WERI-Rb-1 (cell line): Measurements from ENCODE around the gene EFEMP1.
"Not testable (repeated sequence)": the region's sequence is repeated elsewhere in the genome, so short reads cannot be mapped to it uniquely, and the experiment has no call there.

Experiments
- DNase-seq: peaks from one replicate; pipeline ENCODE4 v3.0.0-alpha.2; 2020
- H3K27ac ChIP-seq: fragments of 250-450 bp; sonication (Bioruptor Pico); 2 replicates; pipeline ENCODE4 v1.5.1; 2020; ENCODE audit warnings: mild to moderate bottlenecking, moderate library complexity
- H3K27me3 ChIP-seq: fragments of 250-450 bp; sonication (Bioruptor Pico); 2 replicates; pipeline ENCODE4 v1.5.1; 2021; ENCODE audit warnings: mild to moderate bottlenecking, low read depth, moderate library complexity; ENCODE audit not compliant: insufficient read depth, severe bottlenecking
- H3K36me3 ChIP-seq: fragments of 250-450 bp; sonication (Bioruptor Pico); 2 replicates; pipeline ENCODE4 v1.5.1; 2020; ENCODE audit warnings: mild to moderate bottlenecking, moderate library complexity
- H3K4me3 ChIP-seq: 2 replicates; pipeline ENCODE4 v1.5.1; 2011; ENCODE audit warnings: low read depth, mild to moderate bottlenecking, control low read depth, low read length
- H3K9me3 ChIP-seq: fragments of 250-450 bp; sonication (Bioruptor Pico); 2 replicates; pipeline ENCODE4 v1.5.1; 2021; ENCODE audit warnings: mild to moderate bottlenecking, moderate library complexity; ENCODE audit not compliant: severe bottlenecking
- CTCF ChIP-seq: IDR thresholded peaks from 2 replicates; pipeline ENCODE4 v1.5.1; 2011; ENCODE audit warnings: low read depth, mild to moderate bottlenecking, control low read depth, inconsistent platforms, low read length

The EFEMP1 gene

GRCh38 chr2:55838653-55839052 is 84.9 kb downstream of the EFEMP1 start:
- Histone ChIP-seq H3K27me3 (no peaks in the 10 kb centered on the region), H3K27ac (no peak overlapping the region), H3K9me3 (no peaks in the 10 kb centered on the region), H3K4me3 (no peak overlapping the region), H3K36me3 (no peaks in the 10 kb centered on the region)
- DNase-seq = no peak
- no peak for TF ChIP-seq CTCF

DNA sequence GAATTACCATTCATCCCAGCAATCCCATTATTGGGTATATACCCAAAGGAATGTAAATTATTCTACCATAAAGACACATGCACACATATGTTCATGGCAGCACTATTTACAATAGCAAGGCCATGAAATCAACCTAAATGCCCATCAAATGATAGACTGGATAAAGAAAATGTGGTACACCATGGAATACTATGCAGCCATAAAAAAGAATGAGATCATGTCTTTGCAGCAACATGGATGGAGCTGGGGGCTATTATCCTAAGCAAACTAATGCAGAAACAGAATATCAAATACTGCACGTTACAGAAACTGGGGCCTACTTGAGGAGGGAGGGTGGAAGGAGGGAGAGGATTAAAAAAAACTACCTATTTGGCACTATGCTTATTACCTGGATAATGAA is 85.5 kb downstream of the EFEMP1 start:
- H3K27me3 ChIP-seq, H3K4me3 ChIP-seq, H3K9me3 ChIP-seq, DNase-seq, H3K27ac ChIP-seq, H3K36me3 ChIP-seq: not testable (repeated sequence)

DNA sequence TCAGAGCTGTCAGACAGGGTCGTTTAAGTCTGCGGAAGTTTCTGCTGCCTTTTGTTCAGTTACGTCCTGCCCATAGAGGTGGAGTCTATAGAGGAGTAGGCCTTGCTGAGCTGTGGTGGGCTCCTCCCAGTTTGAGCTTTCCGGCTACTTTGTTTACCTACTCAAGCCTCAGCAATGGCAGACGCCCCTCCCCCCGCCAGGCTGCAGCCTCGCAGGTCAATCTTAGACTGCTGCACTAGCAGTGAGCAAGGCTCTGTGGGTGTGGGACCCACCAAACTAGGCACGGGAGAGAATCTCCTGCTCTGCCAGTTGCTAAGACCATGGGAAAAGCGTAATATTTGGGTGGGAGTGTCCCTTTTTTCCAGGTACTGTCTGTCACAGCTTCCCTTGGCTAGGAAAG is 86.5 kb downstream of the EFEMP1 start:
- no peak for TF ChIP-seq CTCF

GRCh38 chr2:55831671-55832410 is 91.7 kb downstream of the EFEMP1 start:
- H3K27ac ChIP-seq, H3K36me3 ChIP-seq, H3K9me3 ChIP-seq, H3K4me3 ChIP-seq, DNase-seq, H3K27me3 ChIP-seq: not testable (repeated sequence)

More for the DNA sequence above, 86.5 kb downstream of the EFEMP1 start:
- no peaks in the 10 kb centered on the region for H3K9me3 ChIP-seq
- no peaks in the 10 kb centered on the region for H3K27me3 ChIP-seq
- no peak overlapping the region for H3K27ac ChIP-seq
- no peak overlapping the region for H3K4me3 ChIP-seq
- no peak for DNase-seq
- no peaks in the 10 kb centered on the region for H3K36me3 ChIP-seq

DNA sequence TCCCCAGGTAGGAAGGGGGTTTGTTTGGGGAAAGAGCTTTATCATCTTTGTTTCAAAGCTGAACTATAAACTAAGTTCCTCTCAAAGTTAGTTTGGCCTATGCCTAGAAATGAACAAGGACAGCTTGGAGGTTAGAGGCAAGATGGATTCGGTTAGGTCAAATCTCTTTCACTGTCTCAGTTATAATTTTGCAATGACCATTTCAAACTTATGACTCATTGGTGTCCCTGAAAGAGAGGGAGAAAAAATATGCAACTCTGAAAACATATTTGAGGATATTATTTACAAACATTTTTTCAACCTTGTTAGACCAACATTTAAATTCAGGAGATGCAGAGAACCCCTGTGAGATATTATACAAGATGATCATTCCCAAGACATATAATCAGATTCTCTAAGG is 95.7 kb downstream of the EFEMP1 start:
- Histone ChIP-seq H3K9me3 (no peaks in the 10 kb centered on the region), H3K27ac (no peak overlapping the region), H3K36me3 (no peaks in the 10 kb centered on the region), H3K27me3 (no peaks in the 10 kb centered on the region), H3K4me3 (no peak overlapping the region)
- no peak for TF ChIP-seq CTCF
- no peak for DNase-seq

DNA sequence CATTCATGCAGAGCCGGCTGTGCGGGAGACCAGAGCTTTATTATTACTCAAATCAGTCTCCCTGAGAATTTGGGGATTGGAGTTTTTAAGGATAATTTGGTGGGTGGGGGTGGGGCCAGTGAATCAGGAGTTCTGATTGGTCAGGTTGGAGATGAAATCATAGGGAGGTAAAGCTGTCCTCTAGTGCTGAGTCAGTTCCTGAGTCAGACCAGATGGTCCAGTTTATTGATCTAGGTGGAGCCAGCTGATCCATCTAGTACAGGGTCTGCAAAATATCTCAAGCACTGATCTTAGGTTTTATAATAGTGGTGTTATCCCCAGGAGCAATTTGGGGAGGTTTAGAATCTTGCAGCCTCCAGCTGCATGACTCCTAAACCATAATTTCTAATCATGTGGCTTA is 96.2 kb downstream of the EFEMP1 start:
- H3K4me3 ChIP-seq, H3K9me3 ChIP-seq: not testable (repeated sequence)

DNA sequence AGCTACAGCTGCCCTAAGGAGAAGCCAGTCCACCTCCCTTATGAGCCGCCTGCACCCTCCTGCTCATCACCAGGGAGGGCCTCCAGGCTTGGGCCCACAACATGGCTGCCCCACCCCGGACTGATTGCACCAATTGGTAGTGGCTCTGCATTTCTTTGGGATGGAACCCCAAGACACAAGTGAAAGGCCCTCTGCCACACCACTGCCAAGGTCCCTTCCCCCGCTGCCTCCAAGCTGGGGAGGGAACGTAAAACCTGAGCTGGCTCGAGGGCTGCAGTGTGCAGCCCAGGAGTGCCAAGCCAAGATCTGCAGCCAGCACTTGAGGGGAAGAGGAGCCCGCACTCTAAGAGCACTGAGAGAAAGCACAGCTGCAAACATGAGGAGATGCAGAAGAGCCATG is 97.3 kb downstream of the EFEMP1 start:
- H3K27ac ChIP-seq = no peak overlapping the region
- DNase-seq = no peak
- no peak overlapping the region for H3K4me3 ChIP-seq
- no peak for TF ChIP-seq CTCF
- H3K36me3 ChIP-seq = no peaks in the 10 kb centered on the region
- no peaks in the 10 kb centered on the region for H3K27me3 ChIP-seq
- no peaks in the 10 kb centered on the region for H3K9me3 ChIP-seq

More for the DNA sequence above, 96.2 kb downstream of the EFEMP1 start:
- H3K36me3 ChIP-seq, DNase-seq, H3K27ac ChIP-seq, H3K27me3 ChIP-seq: not testable (repeated sequence)
